Lung (tissue), 16 donors: ENCODE measurements around the gene ACAN. TPM values are rescaled to one million over a fixed set of nuclear protein-coding genes. Genes with fewer than 3 reads are reported as not detected.

ENCODE experiments used
- ATAC-seq: fragments of 200-7000 bp; cut with Tn5 transposase; one replicate; pipeline ENCODE4 v1.9.1; 2020; ENCODE audit warnings: moderate number of reproducible peaks; ENCODE audit not compliant: insufficient read depth, low FRiP score
- DNase-seq, 3 donors: peaks; one replicate each; pipeline ENCODE4 v3.0.0-alpha.2; 2013 to 2017
- H3K27ac ChIP-seq, 2 donors: one replicate each; pipeline ENCODE4 v1.5.1; 2013; ENCODE audit warnings: mild to moderate bottlenecking in 2 of 2, moderate library complexity in 2 of 2, control low read depth in 1 of 2, inconsistent platforms in 1 of 2, low read depth in 1 of 2, low read length in 1 of 2
- H3K27me3 ChIP-seq, 3 donors: one replicate each; pipeline ENCODE4 v1.5.1; 2013; ENCODE audit warnings: low read length in 2 of 3; ENCODE audit not compliant: control insufficient read depth in 3 of 3, insufficient read depth in 3 of 3
- H3K36me3 ChIP-seq, 4 donors: one replicate each; pipeline ENCODE4 v1.5.1; 2013; ENCODE audit warnings: low read length in 4 of 4, mild to moderate bottlenecking in 1 of 4, moderate library complexity in 1 of 4; ENCODE audit not compliant: control insufficient read depth in 4 of 4, insufficient read depth in 4 of 4
- H3K4me1 ChIP-seq, 5 donors: one replicate each; pipeline ENCODE4 v1.5.1; 2013; ENCODE audit warnings: low read length in 5 of 5, mild to moderate bottlenecking in 2 of 5, moderate library complexity in 1 of 5; ENCODE audit not compliant: control insufficient read depth in 5 of 5, insufficient read depth in 5 of 5
- H3K4me3 ChIP-seq: one replicate; pipeline ENCODE4 v1.5.1; 2013; ENCODE audit warnings: mild to moderate bottlenecking, control low read depth, moderate library complexity
- H3K9ac ChIP-seq, 2 donors: one replicate each; pipeline ENCODE4 v1.5.1; 2013; ENCODE audit warnings: low read length in 2 of 2, control low read depth in 1 of 2; ENCODE audit not compliant: insufficient read depth in 1 of 2
- H3K9me3 ChIP-seq, 4 donors: one replicate each; pipeline ENCODE4 v1.5.1; 2013; ENCODE audit warnings: low read length in 3 of 4, mild to moderate bottlenecking in 1 of 4, moderate library complexity in 1 of 4; ENCODE audit not compliant: control insufficient read depth in 4 of 4, insufficient read depth in 3 of 4
- WGBS, 2 donors: extraction: QIAGEN DNeasy Blood & Tissue Kit; methylation state at CpG; one replicate each; pipeline ENCODE4 v1.1.7; 2013; 5-methylcytosine and 5-hydroxymethylcytosine counted together
- long read RNA-seq, 5 donors: transcript quantifications; one replicate each; lab custom pipeline, GENCODE V29; 2026
- polyA plus RNA-seq, 2 donors: library from polyadenylated mRNA; stranded (reverse); fragments of 200-250 nt; gene quantifications; one replicate each; pipeline ENCODE4 v1.2.1, GENCODE V29; 2013
- total RNA-seq, 2 donors: library from RNA; depleted of rRNA in 1 of 2; stranded (reverse); fragments of >200 nt in 1 of 2; gene quantifications; one replicate each; pipeline ENCODE4 v1.2.1, GENCODE V29; 2014 to 2021
- TF ChIP-seq, protein P1 (sequence below): IDR thresholded peaks from 2 replicates; pipeline ENCODE4 v1.5.1; 2012; ENCODE audit warnings: mild to moderate bottlenecking; ENCODE audit errors: control extremely low read depth, extremely low read depth
- donor health status: control.
- donor health status: control.
- donor health status: Bipolar disorder and iron deficiency.
- donor health status: healthy.
- donor health status: DM: yes; HTN: yes; CAD: no.

ACAN gene
- total RNA-seq, result 1 to 10 TPM in 1 of 2 donors, under 1 TPM in 1; 0.92 to 5.2 TPM
- polyA plus RNA-seq, result under 1 TPM; 0.50 to 0.79 TPM
- long read RNA-seq, donor 1, result 0 reads
- long read RNA-seq, donor 2, result 0 reads
- long read RNA-seq, donor 3, result 0 reads
- long read RNA-seq, donor 4, result 0 reads
- long read RNA-seq, donor 5, partial matches to known transcripts, result 0 of 1 reads
- long read RNA-seq, donor 5, other reads (novel, unspliced or antisense), result 0 of 1 reads

DNA sequence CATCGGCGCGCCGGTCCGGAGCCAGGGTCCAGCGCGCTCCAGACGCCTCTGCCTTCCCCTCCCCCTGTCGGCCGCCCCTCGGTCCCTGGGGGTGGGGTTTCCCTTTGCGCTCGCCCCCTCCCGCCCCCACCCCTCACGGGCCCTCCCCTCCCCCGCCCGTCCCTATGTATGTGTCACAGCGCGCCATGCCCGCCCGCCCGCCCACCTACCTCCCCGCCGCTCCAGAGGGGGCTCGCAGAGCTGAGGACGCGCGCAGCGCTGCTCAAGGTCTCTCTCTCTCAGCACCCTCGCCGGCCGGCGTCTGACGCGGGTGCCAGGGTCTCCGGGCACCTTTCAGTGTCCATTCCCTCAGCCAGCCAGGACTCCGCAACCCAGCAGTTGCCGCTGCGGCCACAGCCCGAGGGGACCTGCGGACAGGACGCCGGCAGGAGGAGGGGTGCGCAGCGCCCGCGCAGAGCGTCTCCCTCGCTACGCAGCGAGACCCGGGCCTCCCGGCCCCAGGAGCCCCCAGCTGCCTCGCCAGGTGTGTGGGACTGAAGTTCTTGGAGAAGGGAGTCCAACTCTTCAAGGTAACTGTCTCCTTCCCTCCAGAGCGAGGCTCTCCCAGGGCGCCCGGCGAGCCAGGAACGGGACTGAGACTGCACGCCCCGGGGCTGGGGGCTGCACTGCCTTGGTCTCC, at the start of gene ACAN:
Gene ACAN (plus strand): TSS at position 196 of the 679 bp plus-strand sequence. CDS start 32,771 bp downstream, outside the sequence.
- no peak for DNase-seq
- no peak within 1 kb of the TSS for H3K9ac ChIP-seq
- no peaks in the 10 kb centered on the region for H3K36me3 ChIP-seq
- 2% methylated on average over 46 to 61 of the region's 61 CpGs for WGBS, 2 donors
- H3K4me1 ChIP-seq, result peaks cover 0 to 11% (median 0%) of the 10 kb centered on the region in 5 donors
- no peak within 1 kb of the TSS for H3K4me3 ChIP-seq
- H3K27ac ChIP-seq, result no peak within 1 kb of the TSS
- H3K27me3 ChIP-seq, result peaks cover 6 to 67% (median 47%) of the 10 kb centered on the region in 3 donors
- TF ChIP-seq, protein P1, sequence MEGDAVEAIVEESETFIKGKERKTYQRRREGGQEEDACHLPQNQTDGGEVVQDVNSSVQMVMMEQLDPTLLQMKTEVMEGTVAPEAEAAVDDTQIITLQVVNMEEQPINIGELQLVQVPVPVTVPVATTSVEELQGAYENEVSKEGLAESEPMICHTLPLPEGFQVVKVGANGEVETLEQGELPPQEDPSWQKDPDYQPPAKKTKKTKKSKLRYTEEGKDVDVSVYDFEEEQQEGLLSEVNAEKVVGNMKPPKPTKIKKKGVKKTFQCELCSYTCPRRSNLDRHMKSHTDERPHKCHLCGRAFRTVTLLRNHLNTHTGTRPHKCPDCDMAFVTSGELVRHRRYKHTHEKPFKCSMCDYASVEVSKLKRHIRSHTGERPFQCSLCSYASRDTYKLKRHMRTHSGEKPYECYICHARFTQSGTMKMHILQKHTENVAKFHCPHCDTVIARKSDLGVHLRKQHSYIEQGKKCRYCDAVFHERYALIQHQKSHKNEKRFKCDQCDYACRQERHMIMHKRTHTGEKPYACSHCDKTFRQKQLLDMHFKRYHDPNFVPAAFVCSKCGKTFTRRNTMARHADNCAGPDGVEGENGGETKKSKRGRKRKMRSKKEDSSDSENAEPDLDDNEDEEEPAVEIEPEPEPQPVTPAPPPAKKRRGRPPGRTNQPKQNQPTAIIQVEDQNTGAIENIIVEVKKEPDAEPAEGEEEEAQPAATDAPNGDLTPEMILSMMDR, result no peak
- ATAC-seq, result no peak
- H3K9me3 ChIP-seq, result peaks cover 0 to 6% (median 0%) of the 10 kb centered on the region in 4 donors

- 82 to 98% methylated on average over 4 of the region's 4 CpGs for WGBS, 2 donors
- Histone ChIP-seq H3K4me1 (no peaks in the 10 kb centered on the region), H3K27ac (no peak overlapping the region), H3K36me3 (no peaks in the 10 kb centered on the region), H3K27me3 (no peaks in the 10 kb centered on the region), H3K9me3 (peaks cover 0 to 8% (median 0%) of the 10 kb centered on the region in 4 donors), H3K4me3 (no peak overlapping the region), H3K9ac (no peak overlapping the region)
- TF ChIP-seq, protein P1, result no peak
- DNase-seq (peak in 1 of 3 donors; percentile 1), ATAC-seq (no peak)
Observed at GRCh38 chr15:88756521-88756920, 46.7 kb upstream of the ACAN start.

GRCh38 chr15:88756921-88757320, 46.3 kb upstream of the ACAN start:
- H3K36me3 ChIP-seq, result no peaks in the 10 kb centered on the region
- no peak for ATAC-seq
- no peak overlapping the region for H3K9ac ChIP-seq
- TF ChIP-seq, protein P1, result no peak
- no peaks in the 10 kb centered on the region for H3K27me3 ChIP-seq
- no peak for DNase-seq
- peaks cover 0 to 9% (median 0%) of the 10 kb centered on the region in 4 donors for H3K9me3 ChIP-seq
- no peak overlapping the region for H3K4me3 ChIP-seq
- no peaks in the 10 kb centered on the region for H3K4me1 ChIP-seq
- H3K27ac ChIP-seq, result no peak overlapping the region
- WGBS, 2 donors, result 82 to 84% methylated on average over 3 of the region's 3 CpGs
